Endodermal cell (in vitro differentiated cells): ENCODE data around the gene ARID2. TPM values are rescaled to one million over a fixed set of nuclear protein-coding genes. Genes with fewer than 3 reads are reported as not detected.

Experiments
- DNase-seq: peaks from one replicate; pipeline ENCODE4 v3.0.0-alpha.2; 2017
- H3K27ac ChIP-seq: 2 replicates; pipeline ENCODE4 v1.5.1; 2013; ENCODE audit warnings: mild to moderate bottlenecking, low read depth, low read length, moderate library complexity
- H3K27me3 ChIP-seq: 2 replicates; pipeline ENCODE4 v1.6.1; 2013; ENCODE audit warnings: mild to moderate bottlenecking, low read length, moderate library complexity; ENCODE audit not compliant: insufficient read depth, control insufficient read depth, poor library complexity, severe bottlenecking
- H3K36me3 ChIP-seq: 2 replicates; pipeline ENCODE4 v1.7.0; 2013; ENCODE audit warnings: mild to moderate bottlenecking, low read length, moderate library complexity; ENCODE audit not compliant: control insufficient read depth, insufficient read depth
- H3K4me1 ChIP-seq: one replicate; pipeline ENCODE4 v1.7.0; 2013; ENCODE audit warnings: low read length; ENCODE audit not compliant: control insufficient read depth, insufficient read depth
- H3K4me3 ChIP-seq: 2 replicates; pipeline ENCODE4 v1.5.1; 2013; ENCODE audit warnings: mild to moderate bottlenecking, low read length, moderate library complexity
- H3K9ac ChIP-seq: 2 replicates; pipeline ENCODE4 v1.6.1; 2013; ENCODE audit warnings: mild to moderate bottlenecking, low read length, moderate library complexity; ENCODE audit not compliant: poor library complexity, severe bottlenecking; ENCODE audit errors: extremely low read depth
- H3K9me3 ChIP-seq: 2 replicates; pipeline ENCODE4 v1.6.1; 2013; ENCODE audit warnings: mild to moderate bottlenecking, low read length, moderate library complexity; ENCODE audit not compliant: control insufficient read depth
- H3K27ac Mint-ChIP-seq: 2 replicates; pipeline ENCODE4 v1.8.0; 2020; ENCODE audit warnings: mixed read lengths
- H3K27me3 Mint-ChIP-seq: 2 replicates; pipeline ENCODE4 v1.8.0; 2021; ENCODE audit warnings: mild to moderate bottlenecking, mixed read lengths; ENCODE audit not compliant: insufficient read depth
- H3K36me3 Mint-ChIP-seq: 2 replicates; pipeline ENCODE4 v1.8.0; 2020; ENCODE audit warnings: low read depth, mixed read lengths
- H3K4me1 Mint-ChIP-seq: 2 replicates; pipeline ENCODE4 v1.8.0; 2020; ENCODE audit warnings: mixed read lengths
- H3K4me3 Mint-ChIP-seq: 2 replicates; pipeline ENCODE4 v1.8.0; 2020; ENCODE audit warnings: mild to moderate bottlenecking, moderate library complexity, mixed read lengths
- H3K9me3 Mint-ChIP-seq: 2 replicates; pipeline ENCODE4 v1.8.0; 2020; ENCODE audit warnings: mild to moderate bottlenecking, mixed read lengths
- CTCF ChIP-seq: fragments of 200-600 bp; sonication (generic); conservative IDR thresholded peaks from 2 replicates; pipeline ENCODE4 v1.5.0; 2021; ENCODE audit warnings: antibody characterized with exemption, mild to moderate bottlenecking
- WGBS, 2 experiments: methylation state at CpG; one replicate each; pipeline versions ENCODE4 v1.1.5 to v1.1.7; 2013; ENCODE audit warnings: missing lambda C conversion rate in 2 of 2, mixed read lengths in 1 of 2; ENCODE audit not compliant: insufficient coverage in 1 of 2, insufficient read length in 1 of 2; 5-methylcytosine and 5-hydroxymethylcytosine counted together
- total RNA-seq, 2 donors: library from RNA; stranded (reverse); fragmentation: NEBNext Ultra II Directional in 1 of 2; extraction: Animal tissue kit (Norgen Biotek cat#: 25700) in 1 of 2; gene quantifications; 2 replicates in 1 of 2; 3 replicates in 1 of 2; pipeline ENCODE4 v1.2.1, GENCODE V29; 2021

Gene ARID2
- total RNA-seq, 2 donors from 2014 or later, result 54.0 to 58.1 TPM

- no peaks in the 10 kb centered on the region for H3K4me1 ChIP-seq
- Mint-ChIP-seq H3K27me3 (peaks cover 73% of the 10 kb centered on the region), H3K36me3 (no peaks in the 10 kb centered on the region), H3K4me1 (peaks cover 2% of the 10 kb centered on the region), H3K4me3 (no peak overlapping the region), H3K9me3 (no peaks in the 10 kb centered on the region), H3K27ac (no peak overlapping the region)
- peaks cover 90% of the 10 kb centered on the region for H3K27me3 ChIP-seq
- H3K27ac ChIP-seq, result no peak overlapping the region
- H3K4me3 ChIP-seq, result no peak overlapping the region
- no peak for DNase-seq
- 83 to 96% methylated on average over 1 of the region's 2 CpGs for WGBS, 2 experiments
- no peaks in the 10 kb centered on the region for H3K36me3 ChIP-seq
- peaks cover 6% of the 10 kb centered on the region for H3K9me3 ChIP-seq
- H3K9ac ChIP-seq, result no peak overlapping the region
- no peak for TF ChIP-seq CTCF
Observed at GRCh38 chr12:45720069-45720468, 9.4 kb upstream of the ARID2 start.

DNA sequence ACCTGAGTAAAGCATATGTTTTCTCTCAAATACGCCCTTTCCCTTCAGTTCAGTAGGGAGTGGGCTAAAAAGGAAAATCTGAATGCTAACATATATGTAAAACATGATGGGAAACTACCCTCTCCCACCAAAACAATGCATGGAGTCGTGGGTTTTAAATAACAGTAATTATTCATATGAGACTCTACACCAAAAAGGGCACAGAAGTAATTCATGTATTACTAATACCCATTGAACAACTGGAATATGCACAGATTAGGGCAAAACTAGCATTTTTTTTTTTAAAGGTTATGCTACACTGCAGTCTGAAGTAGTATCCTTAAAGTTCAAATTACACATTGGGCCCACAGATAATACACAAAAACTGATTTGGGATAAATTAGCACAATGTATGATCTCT, 8.1 kb upstream of the ARID2 start:
- H3K27ac ChIP-seq, result no peak overlapping the region
- no peak overlapping the region for H3K9ac ChIP-seq
- no peaks in the 10 kb centered on the region for H3K9me3 Mint-ChIP-seq
- H3K9me3 ChIP-seq, result peaks cover under 1% of the 10 kb centered on the region
- H3K27me3 ChIP-seq, result peaks cover 97% of the 10 kb centered on the region
- no peaks in the 10 kb centered on the region for H3K4me1 ChIP-seq
- H3K36me3 ChIP-seq, result no peaks in the 10 kb centered on the region
- peaks cover 72% of the 10 kb centered on the region for H3K27me3 Mint-ChIP-seq
- no peak for TF ChIP-seq CTCF
- H3K27ac Mint-ChIP-seq, result no peak overlapping the region
- no peak overlapping the region for H3K4me3 ChIP-seq
- H3K4me3 Mint-ChIP-seq, result no peak overlapping the region
- 100% methylated on average over 1 to 2 of the region's 2 CpGs for WGBS, 2 experiments
- H3K4me1 Mint-ChIP-seq, result peaks cover 5% of the 10 kb centered on the region
- no peak for DNase-seq
- no peaks in the 10 kb centered on the region for H3K36me3 Mint-ChIP-seq

DNA sequence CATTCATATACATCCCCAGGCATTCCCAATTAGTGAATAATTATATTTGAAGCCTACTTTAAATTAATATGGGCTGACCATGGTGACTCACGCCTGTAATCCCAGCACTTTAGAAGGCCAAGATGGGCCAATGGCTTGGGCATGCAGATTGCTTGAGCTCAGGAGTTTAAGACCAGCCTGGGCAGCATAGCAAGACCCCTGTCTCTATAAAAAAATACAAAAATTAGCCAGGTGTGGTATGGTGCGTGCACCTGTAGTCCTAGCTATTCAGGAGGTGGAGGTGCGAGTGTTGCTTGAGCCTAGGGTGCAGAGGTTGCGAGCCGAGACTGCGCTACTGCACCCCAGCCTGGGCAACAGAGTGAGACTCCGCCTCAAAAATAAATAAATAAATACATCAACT, 7.6 kb upstream of the ARID2 start:
- TF ChIP-seq CTCF, result no peak
- 93 to 94% methylated on average over 5 to 7 of the region's 7 CpGs for WGBS, 2 experiments
- no peak for DNase-seq
- Histone ChIP-seq H3K36me3 (no peaks in the 10 kb centered on the region), H3K27ac (no peak overlapping the region), H3K27me3 (peaks cover 92% of the 10 kb centered on the region), H3K4me3 (no peak overlapping the region), H3K9me3 (no peaks in the 10 kb centered on the region), H3K4me1 (no peaks in the 10 kb centered on the region), H3K9ac (no peak overlapping the region)
- H3K4me3 Mint-ChIP-seq, result no peak overlapping the region
- peaks cover 74% of the 10 kb centered on the region for H3K27me3 Mint-ChIP-seq
- H3K9me3 Mint-ChIP-seq, result no peaks in the 10 kb centered on the region
- H3K4me1 Mint-ChIP-seq, result peaks cover 5% of the 10 kb centered on the region
- H3K27ac Mint-ChIP-seq, result no peak overlapping the region
- no peaks in the 10 kb centered on the region for H3K36me3 Mint-ChIP-seq
